ENCODE data around the gene CHST15.

CHST15 gene

DNA sequence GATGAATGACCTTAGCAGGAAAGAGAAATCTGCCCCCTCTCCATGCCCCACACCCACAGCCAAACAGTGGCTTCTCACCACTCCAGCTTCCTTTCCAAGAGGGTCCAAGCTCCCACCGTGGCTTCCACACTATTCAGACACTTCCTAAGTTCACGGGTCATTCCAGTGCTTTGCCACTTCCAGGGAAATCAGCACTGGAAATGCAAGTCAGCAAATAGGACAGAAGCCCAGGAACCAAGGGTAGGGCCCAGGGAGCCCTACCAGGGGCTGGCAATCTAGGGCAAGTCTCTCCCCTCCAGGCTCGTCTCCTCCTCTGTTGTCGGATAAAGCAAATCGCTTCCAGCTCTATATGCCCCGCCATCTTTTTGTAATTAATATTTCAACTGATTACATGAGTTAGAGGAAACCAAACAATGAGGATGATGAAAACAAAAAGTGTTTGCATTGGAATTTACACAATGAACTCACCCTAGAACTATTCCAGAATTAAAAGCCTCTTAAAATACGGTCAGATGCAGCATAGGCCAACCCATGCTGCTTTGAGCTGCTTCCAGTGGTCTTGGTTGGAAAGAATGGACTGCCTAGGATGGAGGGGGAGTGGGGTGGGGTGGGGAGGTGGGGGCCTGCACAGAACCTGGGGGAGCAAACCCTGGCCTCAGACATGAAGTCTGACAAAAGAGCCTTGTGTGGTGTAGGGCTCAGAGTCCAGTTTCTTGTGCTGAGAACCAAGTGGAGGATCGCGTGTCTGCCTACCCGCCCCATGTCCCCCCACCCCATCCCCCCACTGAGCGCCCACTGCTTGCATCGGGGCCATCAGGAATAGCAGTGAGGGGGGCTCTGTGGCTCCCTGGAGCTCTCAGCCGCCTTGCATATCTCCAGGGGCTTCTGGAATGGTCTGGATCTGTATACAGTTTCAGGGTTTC, 127.2 kb downstream of the CHST15 start:
- no peak for DNase-seq (ENCODE audit: low read depth)
- no peak overlapping the region for H3K4me3 ChIP-seq (ENCODE audit: low read depth, low read length)
- TF ChIP-seq, protein P1, sequence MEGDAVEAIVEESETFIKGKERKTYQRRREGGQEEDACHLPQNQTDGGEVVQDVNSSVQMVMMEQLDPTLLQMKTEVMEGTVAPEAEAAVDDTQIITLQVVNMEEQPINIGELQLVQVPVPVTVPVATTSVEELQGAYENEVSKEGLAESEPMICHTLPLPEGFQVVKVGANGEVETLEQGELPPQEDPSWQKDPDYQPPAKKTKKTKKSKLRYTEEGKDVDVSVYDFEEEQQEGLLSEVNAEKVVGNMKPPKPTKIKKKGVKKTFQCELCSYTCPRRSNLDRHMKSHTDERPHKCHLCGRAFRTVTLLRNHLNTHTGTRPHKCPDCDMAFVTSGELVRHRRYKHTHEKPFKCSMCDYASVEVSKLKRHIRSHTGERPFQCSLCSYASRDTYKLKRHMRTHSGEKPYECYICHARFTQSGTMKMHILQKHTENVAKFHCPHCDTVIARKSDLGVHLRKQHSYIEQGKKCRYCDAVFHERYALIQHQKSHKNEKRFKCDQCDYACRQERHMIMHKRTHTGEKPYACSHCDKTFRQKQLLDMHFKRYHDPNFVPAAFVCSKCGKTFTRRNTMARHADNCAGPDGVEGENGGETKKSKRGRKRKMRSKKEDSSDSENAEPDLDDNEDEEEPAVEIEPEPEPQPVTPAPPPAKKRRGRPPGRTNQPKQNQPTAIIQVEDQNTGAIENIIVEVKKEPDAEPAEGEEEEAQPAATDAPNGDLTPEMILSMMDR (IDR thresholded peaks at IDR 0.05; ENCODE audit: low read depth, low read length, missing control alignments), result no peak

DNA sequence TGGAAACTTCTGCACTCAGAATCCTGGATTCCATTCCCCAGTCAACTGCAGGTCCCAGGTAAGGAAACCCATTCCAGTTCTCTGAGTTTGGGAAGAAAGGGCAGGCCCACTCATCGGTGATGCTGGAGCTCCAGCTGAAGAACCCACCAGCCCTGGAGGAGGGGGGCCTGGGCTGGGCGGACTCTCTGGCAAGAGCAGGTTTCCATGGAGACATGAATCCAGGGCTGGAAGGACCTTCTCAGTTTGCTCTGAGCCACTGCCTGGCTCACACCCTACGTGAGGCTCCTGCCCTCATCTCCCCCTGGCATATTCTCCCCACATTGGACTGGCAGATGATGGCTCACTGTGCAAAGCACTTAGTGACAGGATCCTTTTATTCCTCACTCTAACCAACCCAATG, 128.4 kb downstream of the CHST15 start:
- TF ChIP-seq, protein P1 (IDR thresholded peaks at IDR 0.05; ENCODE audit: low read depth, low read length, missing control alignments), result no peak
- H3K4me3 ChIP-seq (ENCODE audit: low read depth, low read length), result no peak overlapping the region
- DNase-seq (ENCODE audit: low read depth), result no peak

DNA sequence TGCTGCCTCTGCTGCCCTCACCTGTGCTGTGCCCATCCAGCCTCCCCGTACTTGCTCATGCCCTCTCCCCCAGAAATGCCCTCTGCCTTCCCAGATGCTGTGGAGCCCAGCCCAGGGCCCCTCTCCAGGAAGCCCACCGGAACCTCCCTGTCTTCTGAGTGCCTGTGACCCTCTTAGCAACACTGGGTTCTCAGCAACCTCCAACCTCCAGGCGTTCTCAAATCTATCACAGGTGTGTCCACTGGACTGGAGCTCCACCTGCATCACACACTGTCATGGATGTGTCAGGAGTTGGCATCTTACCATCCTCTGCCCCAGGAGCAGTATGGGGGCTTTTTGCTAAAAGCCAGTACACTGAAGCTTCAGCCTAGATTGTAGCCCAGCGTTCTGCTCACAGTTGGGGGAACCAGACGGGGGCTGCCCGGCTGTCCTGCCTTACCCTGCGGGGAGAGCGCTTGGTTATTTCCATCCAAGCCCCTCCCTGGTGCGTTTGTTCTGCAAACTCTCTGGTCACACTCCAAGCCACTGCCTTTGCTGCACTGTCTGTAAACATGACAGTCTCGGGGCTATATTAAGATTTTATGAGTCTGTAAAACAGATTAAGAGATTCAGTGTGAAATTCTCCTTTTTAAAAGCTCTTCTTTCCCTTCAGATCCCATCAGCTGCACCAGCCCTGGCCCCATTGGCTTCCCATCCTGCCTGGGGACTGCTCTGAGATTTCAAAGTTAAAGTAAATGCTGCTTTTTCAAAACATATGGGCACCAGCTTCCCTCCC, 130.5 kb downstream of the CHST15 start:
- TF ChIP-seq, protein P1 (IDR thresholded peaks at IDR 0.05; ENCODE audit: low read depth, low read length, missing control alignments), result no peak
- H3K4me3 ChIP-seq (ENCODE audit: low read depth, low read length), result no peak overlapping the region
- no peak for DNase-seq (ENCODE audit: low read depth)

DNA sequence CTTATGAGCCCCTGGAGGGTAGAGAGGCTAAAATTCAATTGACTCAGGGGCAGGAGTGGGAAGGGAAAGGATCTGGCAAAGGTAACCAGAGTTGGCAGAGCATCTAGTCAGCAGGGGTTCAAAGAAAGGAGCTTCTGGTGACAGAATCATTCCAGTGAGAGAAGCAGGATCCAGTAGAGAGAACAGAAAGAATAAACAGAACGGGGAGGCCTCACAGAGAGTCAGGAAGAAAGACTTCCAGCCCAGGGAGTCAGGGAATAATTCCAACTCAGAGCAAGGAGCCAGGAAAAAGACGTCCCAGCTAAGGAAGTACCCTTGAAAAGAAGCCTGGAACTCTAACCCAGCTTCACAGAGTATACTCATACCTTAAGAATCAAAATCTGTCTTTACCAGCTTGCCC, 135.2 kb downstream of the CHST15 start:
- no peak overlapping the region for H3K4me3 ChIP-seq (ENCODE audit: low read depth, low read length)
- TF ChIP-seq, protein P1 (IDR thresholded peaks at IDR 0.05; ENCODE audit: low read depth, low read length, missing control alignments), result no peak

More for the DNA sequence above, 135.2 kb downstream of the CHST15 start:
- DNase-seq (ENCODE audit: low read depth), result no peak

Measured in GM12864 (cell line).